Breast epithelium (tissue), 3 donors: ENCODE data around the gene ADGRA1.

Experiments
- CTCF ChIP-seq, 3 donors: fragments of 450-650 bp; IDR thresholded peaks; one replicate each; pipeline ENCODE4 v1.5.1; 2016 to 2017; ENCODE audit warnings: antibody characterized with exemption in 3 of 3, mild to moderate bottlenecking in 3 of 3, moderate library complexity in 3 of 3
- POLR2A ChIP-seq: fragments of 450-650 bp; IDR thresholded peaks from one replicate; pipeline ENCODE4 v1.6.1; 2016; ENCODE audit warnings: antibody characterized with exemption, mild to moderate bottlenecking, moderate library complexity
- POLR2AphosphoS5 ChIP-seq, 3 donors: sonication (generic); formaldehyde crosslinking; IDR thresholded peaks; one replicate each; pipeline ENCODE4 v1.6.1; 2017; ENCODE audit warnings: antibody characterized with exemption in 3 of 3

- TF ChIP-seq POLR2A (no peak), CTCF (IDR thresholded peaks at IDR 0.05) (no peak), POLR2AphosphoS5 (IDR thresholded peaks at IDR 0.05) (no peak)
Measured at GRCh38 chr10:133062085-133062484, 25.6 kb upstream of the ADGRA1 start.
